MCF 10A (cell line): ENCODE results near the gene FOXG1. TPM values are rescaled to one million over a fixed set of nuclear protein-coding genes. Genes with fewer than 3 reads are reported as not detected.

Experiments
- BruUV-seq: library from RNA; stranded (reverse); fragments of 400-500 nt; replicated peaks from 2 replicates; lab custom pipeline; 2021; lab: Mats Ljungman, UMichigan
- CTCF ChIA-PET: fragments of 300-600 bp; sonication (Branson Sonifier 250); formaldehyde crosslinking; extraction: SDS; loops from one replicate; lab custom pipeline; 2021; ENCODE audit warnings: antibody characterized with exemption, inconsistent platforms; lab: Yijun Ruan, JAX
- POLR2A ChIA-PET: fragments of 300-600, 350-650 bp; sonication (Branson Sonifier 250); formaldehyde crosslinking; extraction: SDS; loops from one replicate; lab custom pipeline; 2020; ENCODE audit warnings: antibody characterized with exemption, inconsistent platforms; lab: Yijun Ruan, JAX
- DNase-seq: peaks from one replicate; pipeline ENCODE4 v3.0.0-alpha.2; 2018; ENCODE audit not compliant: unreplicated experiment
- H3K27ac Mint-ChIP-seq: one replicate; pipeline ENCODE4 v1.8.0; 2022; ENCODE audit warnings: mild to moderate bottlenecking, low read depth, mixed read lengths; ENCODE audit not compliant: unreplicated experiment
- H3K27me3 Mint-ChIP-seq: one replicate; pipeline ENCODE4 v1.8.0; 2022; ENCODE audit warnings: mixed read lengths; ENCODE audit not compliant: insufficient read depth, unreplicated experiment
- H3K36me3 Mint-ChIP-seq: one replicate; pipeline ENCODE4 v1.8.0; 2022; ENCODE audit warnings: mild to moderate bottlenecking, moderate library complexity, mixed read lengths; ENCODE audit not compliant: insufficient read depth, unreplicated experiment
- H3K4me1 Mint-ChIP-seq: one replicate; pipeline ENCODE4 v1.8.0; 2022; ENCODE audit warnings: mixed read lengths; ENCODE audit not compliant: insufficient read depth, unreplicated experiment
- H3K4me3 Mint-ChIP-seq: one replicate; pipeline ENCODE4 v1.8.0; 2022; ENCODE audit warnings: mild to moderate bottlenecking, moderate library complexity, mixed read lengths; ENCODE audit not compliant: unreplicated experiment
- H3K9me3 Mint-ChIP-seq: one replicate; pipeline ENCODE4 v1.8.0; 2022; ENCODE audit warnings: mixed read lengths; ENCODE audit not compliant: unreplicated experiment
- CTCF ChIP-seq: fragments of 200-600 bp; IDR thresholded peaks from one replicate; pipeline ENCODE4 v1.8.0; 2022; ENCODE audit warnings: antibody characterized with exemption, mild to moderate bottlenecking; ENCODE audit not compliant: unreplicated experiment
- intact Hi-C: fragments of 100-400 bp; cut with micrococcal nuclease; formaldehyde crosslinking; loops from 2 replicates; pipeline ENCODE4 v1.14.1; 2022
- total RNA-seq: library from RNA; stranded (reverse); gene quantifications from 2 replicates; pipeline ENCODE4 v1.2.3, GENCODE V29; 2022

FOXG1 gene
- total RNA-seq, 1 experiment from 2014 or later, result not detected

- peaks cover 6% of the 10 kb centered on the region for H3K36me3 Mint-ChIP-seq
- H3K4me3 Mint-ChIP-seq, result no peak overlapping the region
- no peak for DNase-seq
- no TSS peak for BruUV-seq
- ChIA-PET CTCF (interaction anchor here (0.5 to 1.3 kb wide), 3 partner anchors 9 to 960 kb away, joined by 3 read pairs; no protein-coding TSS in a partner anchor), POLR2A (no interaction called here)
- H3K27me3 Mint-ChIP-seq, result peaks cover 100% of the 10 kb centered on the region
- H3K27ac Mint-ChIP-seq, result no peak overlapping the region
- no peaks in the 10 kb centered on the region for H3K9me3 Mint-ChIP-seq
- no peak for TF ChIP-seq CTCF
- H3K4me1 Mint-ChIP-seq, result peaks cover 16% of the 10 kb centered on the region
- intact Hi-C loops, result no loop called here
Observed at GRCh38 chr14:28760431-28760996, 6.1 kb upstream of the FOXG1 start.

GRCh38 chr14:28761438-28762291, 4.9 kb upstream of the FOXG1 start:
- no TSS peak for BruUV-seq
- POLR2A ChIA-PET, result no interaction called here
- peaks cover 10% of the 10 kb centered on the region for H3K4me1 Mint-ChIP-seq
- TF ChIP-seq CTCF, result no peak
- CTCF ChIA-PET, result interaction anchor here (0.6 to 1.2 kb wide), 5 partner anchors 10 to 1682 kb away, joined by 3 read pairs; no protein-coding TSS in a partner anchor
- peaks cover 6% of the 10 kb centered on the region for H3K36me3 Mint-ChIP-seq
- peaks cover 5% of the 10 kb centered on the region for H3K9me3 Mint-ChIP-seq
- H3K27me3 Mint-ChIP-seq, result peaks cover 100% of the 10 kb centered on the region
- no peak for DNase-seq
- no peak overlapping the region for H3K27ac Mint-ChIP-seq
- intact Hi-C loops, result no loop called here
- H3K4me3 Mint-ChIP-seq, result no peak overlapping the region

- no peak for TF ChIP-seq CTCF
- no peak overlapping the region for H3K27ac Mint-ChIP-seq
- H3K27me3 Mint-ChIP-seq, result peaks cover 94% of the 10 kb centered on the region
- H3K4me1 Mint-ChIP-seq, result peaks cover 5% of the 10 kb centered on the region
- POLR2A ChIA-PET, result interaction anchor here (0.7 kb wide), 1 partner anchor 16 kb away, joined by 3 read pairs; no protein-coding TSS in a partner anchor
- intact Hi-C loops, result no loop called here
- BruUV-seq, result no TSS peak
- CTCF ChIA-PET, result interaction anchor here (1.2 to 5.8 kb wide), 3 partner anchors 8 to 1452 kb away, joined by 3 to 35 read pairs (median 4); no protein-coding TSS in a partner anchor
- DNase-seq, result no peak
- no peak overlapping the region for H3K4me3 Mint-ChIP-seq
- H3K9me3 Mint-ChIP-seq, result peaks cover 5% of the 10 kb centered on the region
- H3K36me3 Mint-ChIP-seq, result peaks cover 6% of the 10 kb centered on the region
Observed at GRCh38 chr14:28762303-28762954, 4.2 kb upstream of the FOXG1 start.
